ENCODE results near the gene NEDD4L. TPM values are rescaled to one million over a fixed set of nuclear protein-coding genes. Genes with fewer than 3 reads are reported as not detected.
A peak's percentile ranks its signal among the peaks of the same experiment; 100 is the strongest.

The NEDD4L gene
- polyA plus RNA-seq, 1 of the 3 experiments (the other 2 are of a cell fraction), result 13.2 TPM

- WGBS (ENCODE audit: low lambda C conversion rate), result 95% methylated on average over 5 of the region's 5 CpGs
- TF ChIP-seq, protein P1, sequence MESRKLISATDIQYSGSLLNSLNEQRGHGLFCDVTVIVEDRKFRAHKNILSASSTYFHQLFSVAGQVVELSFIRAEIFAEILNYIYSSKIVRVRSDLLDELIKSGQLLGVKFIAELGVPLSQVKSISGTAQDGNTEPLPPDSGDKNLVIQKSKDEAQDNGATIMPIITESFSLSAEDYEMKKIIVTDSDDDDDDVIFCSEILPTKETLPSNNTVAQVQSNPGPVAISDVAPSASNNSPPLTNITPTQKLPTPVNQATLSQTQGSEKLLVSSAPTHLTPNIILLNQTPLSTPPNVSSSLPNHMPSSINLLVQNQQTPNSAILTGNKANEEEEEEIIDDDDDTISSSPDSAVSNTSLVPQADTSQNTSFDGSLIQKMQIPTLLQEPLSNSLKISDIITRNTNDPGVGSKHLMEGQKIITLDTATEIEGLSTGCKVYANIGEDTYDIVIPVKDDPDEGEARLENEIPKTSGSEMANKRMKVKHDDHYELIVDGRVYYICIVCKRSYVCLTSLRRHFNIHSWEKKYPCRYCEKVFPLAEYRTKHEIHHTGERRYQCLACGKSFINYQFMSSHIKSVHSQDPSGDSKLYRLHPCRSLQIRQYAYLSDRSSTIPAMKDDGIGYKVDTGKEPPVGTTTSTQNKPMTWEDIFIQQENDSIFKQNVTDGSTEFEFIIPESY (IDR thresholded peaks at IDR 0.05; ENCODE audit: borderline replicate concordance, low read depth), result no peak
- TF ChIP-seq EZH2phosphoT487 (IDR thresholded peaks at IDR 0.05; ENCODE audit: borderline replicate concordance, low read depth), result no peak
- no peak for TF ChIP-seq MEF2A (IDR thresholded peaks at IDR 0.05; ENCODE audit: borderline replicate concordance, low read depth)
- TF ChIP-seq FOXJ3 (CRISPR knock-in tag; IDR thresholded peaks at IDR 0.05), result no peak
- TF ChIP-seq FOSL2 (IDR thresholded peaks at IDR 0.05; ENCODE audit: borderline replicate concordance, low read depth), result no peak
- no peak for TF ChIP-seq RCOR1 (IDR thresholded peaks at IDR 0.05; ENCODE audit: low read length)
- no peak for TF ChIP-seq EP300 (IDR thresholded peaks at IDR 0.05; ENCODE audit: borderline replicate concordance in 1 of 2, low read depth in 1 of 2, low read length in 1 of 2)
- no peak for TF ChIP-seq SIN3A (IDR thresholded peaks at IDR 0.05; ENCODE audit: borderline replicate concordance, low read depth, low read length)
- TF ChIP-seq SMC3 (IDR thresholded peaks at IDR 0.05; ENCODE audit: low read depth, low read length), result no peak
- TF ChIP-seq MAX (IDR thresholded peaks at IDR 0.05; ENCODE audit: low read depth), result no peak
- TF ChIP-seq JUND (IDR thresholded peaks at IDR 0.05), result no peak
- no peak for TF ChIP-seq MXI1 (IDR thresholded peaks at IDR 0.05; ENCODE audit: low read depth, low read length)
- TF ChIP-seq TCF12 (IDR thresholded peaks at IDR 0.05), result no peak
- TF ChIP-seq RFX5 (IDR thresholded peaks at IDR 0.05; ENCODE audit: low read length), result no peak
- TF ChIP-seq, protein P2, sequence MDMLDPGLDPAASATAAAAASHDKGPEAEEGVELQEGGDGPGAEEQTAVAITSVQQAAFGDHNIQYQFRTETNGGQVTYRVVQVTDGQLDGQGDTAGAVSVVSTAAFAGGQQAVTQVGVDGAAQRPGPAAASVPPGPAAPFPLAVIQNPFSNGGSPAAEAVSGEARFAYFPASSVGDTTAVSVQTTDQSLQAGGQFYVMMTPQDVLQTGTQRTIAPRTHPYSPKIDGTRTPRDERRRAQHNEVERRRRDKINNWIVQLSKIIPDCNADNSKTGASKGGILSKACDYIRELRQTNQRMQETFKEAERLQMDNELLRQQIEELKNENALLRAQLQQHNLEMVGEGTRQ (IDR thresholded peaks at IDR 0.05; ENCODE audit: borderline replicate concordance, low read depth, low read length), result no peak
- no peak for TF ChIP-seq RXRA (IDR thresholded peaks at IDR 0.05; ENCODE audit: borderline replicate concordance, low read depth)
- TF ChIP-seq NFIC (IDR thresholded peaks at IDR 0.05; ENCODE audit: borderline replicate concordance), result no peak
- no peak for TF ChIP-seq GABPA (IDR thresholded peaks at IDR 0.05; ENCODE audit: low read depth)
- TF ChIP-seq TAF1 (IDR thresholded peaks at IDR 0.05; ENCODE audit: borderline replicate concordance, low read depth, low read length), result no peak
- TF ChIP-seq PBX3 (IDR thresholded peaks at IDR 0.05), result no peak
- POLR2A ChIA-PET, result no interaction called here
Measured at GRCh38 chr18:58097907-58098166, 53.8 kb downstream of the NEDD4L start.

More at GRCh38 chr18:58097907-58098166, 53.8 kb downstream of the NEDD4L start:
- Histone ChIP-seq H3K9me3 (no peaks in the 10 kb centered on the region), H3K4me2 (peak overlapping the region; percentile 59), H2AFZ (ENCODE audit: low read depth) (no peak overlapping the region), H3K4me3 (ENCODE audit: low read depth in 2 of 2, low read length in 1 of 2) (no peak overlapping the region), H3F3A (replicated peaks; ENCODE audit: insufficient read depth) (peaks cover 8% of the 10 kb centered on the region), H3K79me2 (ENCODE audit: insufficient read depth) (no peaks in the 10 kb centered on the region), H3K4me1 (ENCODE audit: control insufficient read depth in 1 of 2, insufficient read depth in 2 of 2, low read depth in 1 of 2, low read length in 1 of 2) (peaks cover 0 to 9% of the 10 kb centered on the region in 2 experiments; a peak in 1 of 4 replicates), H3K36me3 (replicated peaks in 1 of 2; ENCODE audit: control insufficient read depth in 1 of 2, insufficient read depth in 2 of 2, low read length in 1 of 2) (no peaks in the 10 kb centered on the region), H4K20me1 (ENCODE audit: insufficient read depth) (no peaks in the 10 kb centered on the region), H3K9me2 (no peaks in the 10 kb centered on the region), H3K27me3 (ENCODE audit: insufficient read depth) (no peaks in the 10 kb centered on the region), H3K27ac (ENCODE audit: low read depth in 2 of 2, low read length in 1 of 2) (peak overlapping the region in 1 of 2 experiments; percentile 50; a peak in 1 of 4 replicates), H3K9ac (no peak overlapping the region)
- CTCF ChIA-PET, result interaction anchor here (1.6 to 2.3 kb wide), 3 partner anchors 11 to 55 kb away, joined by 4 to 9 read pairs (median 5); partner anchors contain the start of gene NEDD4L
- no peak for DNase-seq

Data from SK-N-SH (cell line).